ENCODE results near the gene MFSD2A. TPM values are rescaled to one million over a fixed set of nuclear protein-coding genes. Genes with fewer than 3 reads are reported as not detected.

MFSD2A gene
- total RNA-seq, 1 experiment from 2014 or later, result 8.0 TPM

DNA sequence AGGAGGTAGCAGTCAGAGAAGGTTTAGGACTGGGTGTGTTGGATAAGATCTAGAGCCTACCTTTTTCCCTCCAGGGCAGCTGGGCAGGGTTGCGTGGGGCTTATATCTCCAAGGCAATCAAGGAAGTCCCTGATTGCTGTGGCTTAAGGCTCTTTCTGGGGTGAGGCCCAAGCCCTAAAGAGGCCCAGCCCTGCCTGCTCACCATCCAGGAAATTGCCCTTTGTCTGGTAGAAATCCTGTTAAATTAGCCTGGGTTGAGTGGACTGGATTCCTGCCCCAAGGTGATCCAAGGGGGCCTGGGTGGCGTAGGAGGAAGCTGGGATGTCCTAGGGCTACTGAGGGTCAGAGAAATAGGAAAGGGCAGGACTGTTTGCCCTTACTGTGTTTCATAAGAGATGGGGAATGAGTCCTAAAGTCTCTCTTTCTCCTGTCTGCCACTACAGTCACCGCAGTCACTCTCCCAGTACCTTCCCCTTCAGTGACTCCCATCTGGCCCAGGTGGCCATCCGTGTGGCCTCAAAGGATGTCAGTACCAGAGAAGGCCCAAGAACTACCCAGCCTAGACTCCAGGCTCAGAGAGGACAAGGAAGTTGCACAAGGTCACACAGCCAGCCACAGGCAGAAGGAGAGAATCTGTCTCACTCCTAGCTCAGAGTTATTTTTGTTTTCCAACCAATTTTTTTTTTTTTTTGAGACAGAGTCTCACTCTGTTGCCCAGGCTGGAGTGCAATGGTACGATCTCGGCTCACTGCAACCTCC is 25.8 kb downstream of the MFSD2A start:
- ChIA-PET POLR2A (interaction anchor here (0.7 kb wide), 1 partner anchor 24 kb away, joined by 5 read pairs; no protein-coding TSS in a partner anchor), RAD21 (ENCODE audit: low non-redundant PET in 1 of 2, low total read pairs in 2 of 2, uncharacterized antibody in 2 of 2, unreplicated experiment in 2 of 2) (no interaction called here), CTCF (interaction anchor here (1.2 to 1.5 kb wide), 3 partner anchors 52 to 79 kb away, joined by 4 to 5 read pairs (median 4); partner anchors contain the start of gene MYCL)
- Histone ChIP-seq H3K79me2 (ENCODE audit: insufficient read depth, low read length) (no peaks in the 10 kb centered on the region), H4K20me1 (ENCODE audit: insufficient read depth) (no peaks in the 10 kb centered on the region), H3K36me3 (ENCODE audit: control insufficient read depth in 1 of 2, insufficient read depth in 2 of 2, low read length in 2 of 2) (no peaks in the 10 kb centered on the region), H3K4me1 (ENCODE audit: control insufficient read depth in 1 of 2, insufficient read depth in 2 of 2, low read length in 2 of 2) (peaks cover 9 to 19% of the 10 kb centered on the region in 2 experiments), H3K9me3 (ENCODE audit: control insufficient read depth in 1 of 2, insufficient read depth in 1 of 2, low read depth in 1 of 2, low read length in 2 of 2) (no peaks in the 10 kb centered on the region), H3K27me3 (ENCODE audit: insufficient read depth, low read length) (no peaks in the 10 kb centered on the region), H3K4me3 (replicated peaks in 1 of 2; ENCODE audit: low read depth in 1 of 2, low read length in 2 of 2) (no peak overlapping the region), H3K9ac (ENCODE audit: low read length) (no peak overlapping the region), H3K9me2 (ENCODE audit: insufficient read depth) (no peaks in the 10 kb centered on the region), H3K4me2 (ENCODE audit: low read length) (no peak overlapping the region), H2AFZ (ENCODE audit: low read depth, low read length, poor library complexity, severe bottlenecking) (no peak overlapping the region), H3K27ac (ENCODE audit: low read depth, low read length) (no peak overlapping the region)
- TF ChIP-seq ATF3 (IDR thresholded peaks at IDR 0.05) (no peak), SIN3A (IDR thresholded peaks at IDR 0.05; ENCODE audit: low read depth) (no peak), YY1 (IDR thresholded peaks at IDR 0.05; ENCODE audit: extremely low read depth, insufficient replicate concordance, low read depth, low read length) (no peak), CEBPB (IDR thresholded peaks at IDR 0.05; ENCODE audit: low read depth) (no peak), TCF7L2 (IDR thresholded peaks at IDR 0.05; ENCODE audit: borderline replicate concordance, extremely low read depth, insufficient read depth, insufficient read length) (no peak), ZBTB33 (IDR thresholded peaks at IDR 0.05; ENCODE audit: extremely low read depth, insufficient replicate concordance, low read length) (no peak), EGR1 (IDR thresholded peaks at IDR 0.05; ENCODE audit: low read depth) (no peak), ELF1 (IDR thresholded peaks at IDR 0.05; ENCODE audit: borderline replicate concordance, low read depth) (no peak), POLR2AphosphoS5 (IDR thresholded peaks at IDR 0.05; ENCODE audit: low read depth, low read length) (no peak), FOSL1 (IDR thresholded peaks at IDR 0.05; ENCODE audit: low read depth) (no peak), RAD21 (IDR thresholded peaks at IDR 0.05; ENCODE audit: low read depth) (no peak), EZH2phosphoT487 (IDR thresholded peaks at IDR 0.05; ENCODE audit: borderline replicate concordance) (no peak), SP1 (IDR thresholded peaks at IDR 0.05; ENCODE audit: low read depth) (no peak), REST (IDR thresholded peaks at IDR 0.05; ENCODE audit: low read depth) (no peak), POLR2A (IDR thresholded peaks at IDR 0.05; ENCODE audit: borderline replicate concordance, extremely low read depth, insufficient read depth, insufficient read length) (no peak), ZNF274 (IDR thresholded peaks at IDR 0.05; ENCODE audit: low read depth, low read length) (no peak), MAX (IDR thresholded peaks at IDR 0.05) (no peak), JUND (IDR thresholded peaks at IDR 0.05) (no peak)
- TF ChIP-seq, protein P1, sequence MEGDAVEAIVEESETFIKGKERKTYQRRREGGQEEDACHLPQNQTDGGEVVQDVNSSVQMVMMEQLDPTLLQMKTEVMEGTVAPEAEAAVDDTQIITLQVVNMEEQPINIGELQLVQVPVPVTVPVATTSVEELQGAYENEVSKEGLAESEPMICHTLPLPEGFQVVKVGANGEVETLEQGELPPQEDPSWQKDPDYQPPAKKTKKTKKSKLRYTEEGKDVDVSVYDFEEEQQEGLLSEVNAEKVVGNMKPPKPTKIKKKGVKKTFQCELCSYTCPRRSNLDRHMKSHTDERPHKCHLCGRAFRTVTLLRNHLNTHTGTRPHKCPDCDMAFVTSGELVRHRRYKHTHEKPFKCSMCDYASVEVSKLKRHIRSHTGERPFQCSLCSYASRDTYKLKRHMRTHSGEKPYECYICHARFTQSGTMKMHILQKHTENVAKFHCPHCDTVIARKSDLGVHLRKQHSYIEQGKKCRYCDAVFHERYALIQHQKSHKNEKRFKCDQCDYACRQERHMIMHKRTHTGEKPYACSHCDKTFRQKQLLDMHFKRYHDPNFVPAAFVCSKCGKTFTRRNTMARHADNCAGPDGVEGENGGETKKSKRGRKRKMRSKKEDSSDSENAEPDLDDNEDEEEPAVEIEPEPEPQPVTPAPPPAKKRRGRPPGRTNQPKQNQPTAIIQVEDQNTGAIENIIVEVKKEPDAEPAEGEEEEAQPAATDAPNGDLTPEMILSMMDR (IDR thresholded peaks at IDR 0.05 in 2 of 3, conservative IDR thresholded peaks at IDR 0.05 in 1 of 3; ENCODE audit: borderline replicate concordance in 1 of 3, insufficient read depth in 1 of 3, low read depth in 2 of 3, low read length in 2 of 3), result no peak
- no peak for DNase-seq (ENCODE audit: low read depth, low spot score)
- intact Hi-C loops (cut with micrococcal nuclease), result no loop called here
- BruUV-seq (replicated peaks), result no TSS peak
- no peak for ATAC-seq
